GM12892 (cell line): Measurements from ENCODE around the gene TRABD2B.

Experiments used
- POLR2A ChIP-seq: IDR thresholded peaks from 2 replicates; pipeline ENCODE4 v1.6.1; 2011; ENCODE audit warnings: low read depth, low read length, control low read depth
- POLR2AphosphoS5 ChIP-seq: IDR thresholded peaks from 2 replicates; pipeline ENCODE4 v1.6.1; 2011; ENCODE audit warnings: low read depth, low read length, control low read depth
- TAF1 ChIP-seq: IDR thresholded peaks from 2 replicates; pipeline ENCODE4 v1.6.1; 2011; ENCODE audit warnings: low read depth, mild to moderate bottlenecking, control low read depth, low read length, borderline replicate concordance

GRCh38 chr1:47894410-47895278 lies 102.5 kb downstream of the TRABD2B start:
- TF ChIP-seq POLR2A (no peak), POLR2AphosphoS5 (no peak), TAF1 (no peak)
